Activated B cell treated with CpG ODN at 0.5 μM for 24 hours (primary cell): ENCODE results near the gene UBN1. TPM values are rescaled to one million over a fixed set of nuclear protein-coding genes. Genes with fewer than 3 reads are reported as not detected.

ENCODE experiments used
- ATAC-seq: fragments of 200-7000 bp; cut with Tn5 transposase; one replicate; pipeline ENCODE4 v1.10.0; 2021; ENCODE audit warnings: low read depth, mild to moderate bottlenecking, moderate library complexity
- CTCF ChIA-PET: fragments of 350-600 bp; sonication (Branson Sonifier 250); formaldehyde crosslinking; loops from one replicate; lab custom pipeline; 2021; ENCODE audit warnings: antibody characterized with exemption; lab: Charles Lee
- POLR2A ChIA-PET: fragments of 350-600 bp; sonication (Branson Sonifier 250); formaldehyde crosslinking; loops from one replicate; lab custom pipeline; 2021; ENCODE audit warnings: antibody characterized with exemption; lab: Charles Lee
- DNase-seq: peaks from one replicate; pipeline ENCODE4 v3.0.0; 2022
- H3K27ac Mint-ChIP-seq: one replicate; pipeline ENCODE4 v1.8.0; 2020; ENCODE audit warnings: mixed read lengths
- H3K27me3 Mint-ChIP-seq: one replicate; pipeline ENCODE4 v1.8.0; 2021; ENCODE audit warnings: mixed read lengths
- H3K36me3 Mint-ChIP-seq: one replicate; pipeline ENCODE4 v1.8.0; 2021; ENCODE audit warnings: low read depth, mixed read lengths
- H3K4me1 Mint-ChIP-seq: one replicate; pipeline ENCODE4 v1.8.0; 2021; ENCODE audit warnings: mixed read lengths
- H3K4me3 Mint-ChIP-seq: one replicate; pipeline ENCODE4 v1.8.0; 2020; ENCODE audit warnings: mild to moderate bottlenecking, mixed read lengths
- H3K9me3 Mint-ChIP-seq: one replicate; pipeline ENCODE4 v1.8.0; 2020; ENCODE audit warnings: mixed read lengths
- intact Hi-C: fragments of 100-400 bp; cut with micrococcal nuclease; formaldehyde crosslinking; loops from one replicate; pipeline ENCODE4 v1.15.1; 2024
- total RNA-seq: library from RNA; stranded (reverse); gene quantifications from 2 replicates; pipeline ENCODE4 v1.2.3, GENCODE V29; 2022
- TF ChIP-seq, protein P1 (sequence below): fragments of 200-600 bp; IDR thresholded peaks from one replicate; pipeline ENCODE4 v1.8.0; 2022; ENCODE audit warnings: antibody characterized with exemption, mild to moderate bottlenecking

UBN1 gene
- total RNA-seq, 1 donor from 2014 or later: 36.1 TPM

- no peak overlapping the region for H3K27ac Mint-ChIP-seq
- H3K4me3 Mint-ChIP-seq: no peak overlapping the region
- no peaks in the 10 kb centered on the region for H3K27me3 Mint-ChIP-seq
- peaks cover 23% of the 10 kb centered on the region for H3K36me3 Mint-ChIP-seq
- POLR2A ChIA-PET: no interaction called here
- ATAC-seq (no peak), DNase-seq (no peak)
- TF ChIP-seq, protein P1, sequence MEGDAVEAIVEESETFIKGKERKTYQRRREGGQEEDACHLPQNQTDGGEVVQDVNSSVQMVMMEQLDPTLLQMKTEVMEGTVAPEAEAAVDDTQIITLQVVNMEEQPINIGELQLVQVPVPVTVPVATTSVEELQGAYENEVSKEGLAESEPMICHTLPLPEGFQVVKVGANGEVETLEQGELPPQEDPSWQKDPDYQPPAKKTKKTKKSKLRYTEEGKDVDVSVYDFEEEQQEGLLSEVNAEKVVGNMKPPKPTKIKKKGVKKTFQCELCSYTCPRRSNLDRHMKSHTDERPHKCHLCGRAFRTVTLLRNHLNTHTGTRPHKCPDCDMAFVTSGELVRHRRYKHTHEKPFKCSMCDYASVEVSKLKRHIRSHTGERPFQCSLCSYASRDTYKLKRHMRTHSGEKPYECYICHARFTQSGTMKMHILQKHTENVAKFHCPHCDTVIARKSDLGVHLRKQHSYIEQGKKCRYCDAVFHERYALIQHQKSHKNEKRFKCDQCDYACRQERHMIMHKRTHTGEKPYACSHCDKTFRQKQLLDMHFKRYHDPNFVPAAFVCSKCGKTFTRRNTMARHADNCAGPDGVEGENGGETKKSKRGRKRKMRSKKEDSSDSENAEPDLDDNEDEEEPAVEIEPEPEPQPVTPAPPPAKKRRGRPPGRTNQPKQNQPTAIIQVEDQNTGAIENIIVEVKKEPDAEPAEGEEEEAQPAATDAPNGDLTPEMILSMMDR: no peak
- intact Hi-C loops: no loop called here
- CTCF ChIA-PET: no interaction called here
- no peaks in the 10 kb centered on the region for H3K4me1 Mint-ChIP-seq
- H3K9me3 Mint-ChIP-seq: no peaks in the 10 kb centered on the region
Measured at GRCh38 chr16:4890686-4891085, 43.4 kb downstream of the UBN1 start.

DNA sequence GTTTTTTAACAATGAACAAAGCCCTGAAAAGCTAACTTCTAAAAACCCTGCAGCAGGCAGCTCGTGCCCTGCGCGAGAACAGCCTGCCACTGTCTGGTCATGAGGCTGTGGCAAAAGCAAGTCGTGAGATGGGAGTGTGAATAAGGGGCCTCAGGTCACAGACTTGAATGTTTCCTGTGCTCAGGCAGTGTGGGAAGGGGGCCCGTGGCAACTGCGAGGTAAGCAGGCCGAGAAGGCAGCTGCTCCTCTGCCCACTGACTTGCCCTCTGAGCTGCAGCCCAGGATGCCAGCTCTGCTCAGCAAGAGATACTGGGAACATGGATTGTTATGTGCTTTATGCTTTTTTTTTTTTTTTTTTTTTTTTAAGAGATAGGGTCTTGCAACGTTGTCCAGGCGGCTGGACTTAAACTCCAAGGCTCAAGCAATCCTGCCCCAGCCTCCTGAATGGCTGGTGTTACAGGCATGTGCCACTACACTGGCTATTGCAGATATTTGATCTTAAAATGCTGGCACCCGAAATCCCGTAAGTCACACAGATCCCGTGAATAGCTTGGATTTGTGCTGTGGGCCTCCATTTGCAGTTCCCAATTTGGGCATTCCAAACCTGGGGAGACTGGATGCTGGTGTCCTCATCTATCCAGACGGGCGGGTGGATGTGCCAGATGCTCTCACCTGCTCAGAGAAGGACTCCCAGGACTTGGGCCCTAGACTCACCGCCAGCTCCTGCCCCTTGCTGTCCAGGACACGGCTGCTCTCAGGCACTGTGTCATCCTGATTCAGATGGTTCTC, 44.0 kb downstream of the UBN1 start:
- peaks cover 3% of the 10 kb centered on the region for H3K27me3 Mint-ChIP-seq
- TF ChIP-seq, protein P1: no peak
- no peak overlapping the region for H3K27ac Mint-ChIP-seq
- POLR2A ChIA-PET: no interaction called here
- ATAC-seq (no peak), DNase-seq (no peak)
- H3K4me1 Mint-ChIP-seq: no peaks in the 10 kb centered on the region
- intact Hi-C loops: no loop called here
- H3K9me3 Mint-ChIP-seq: no peaks in the 10 kb centered on the region
- peaks cover 17% of the 10 kb centered on the region for H3K36me3 Mint-ChIP-seq
- no peak overlapping the region for H3K4me3 Mint-ChIP-seq
- CTCF ChIA-PET: no interaction called here

- no peak overlapping the region for H3K4me3 Mint-ChIP-seq
- no peak overlapping the region for H3K27ac Mint-ChIP-seq
- no peak for DNase-seq
- ChIA-PET POLR2A (no interaction called here), CTCF (no interaction called here)
- H3K9me3 Mint-ChIP-seq: no peaks in the 10 kb centered on the region
- H3K4me1 Mint-ChIP-seq: no peaks in the 10 kb centered on the region
- H3K36me3 Mint-ChIP-seq: peaks cover 12% of the 10 kb centered on the region
- H3K27me3 Mint-ChIP-seq: peaks cover 5% of the 10 kb centered on the region
- TF ChIP-seq, protein P1: no peak
- intact Hi-C loops: no loop called here
- no peak for ATAC-seq
Measured at GRCh38 chr16:4891886-4892216, 44.6 kb downstream of the UBN1 start.

DNA sequence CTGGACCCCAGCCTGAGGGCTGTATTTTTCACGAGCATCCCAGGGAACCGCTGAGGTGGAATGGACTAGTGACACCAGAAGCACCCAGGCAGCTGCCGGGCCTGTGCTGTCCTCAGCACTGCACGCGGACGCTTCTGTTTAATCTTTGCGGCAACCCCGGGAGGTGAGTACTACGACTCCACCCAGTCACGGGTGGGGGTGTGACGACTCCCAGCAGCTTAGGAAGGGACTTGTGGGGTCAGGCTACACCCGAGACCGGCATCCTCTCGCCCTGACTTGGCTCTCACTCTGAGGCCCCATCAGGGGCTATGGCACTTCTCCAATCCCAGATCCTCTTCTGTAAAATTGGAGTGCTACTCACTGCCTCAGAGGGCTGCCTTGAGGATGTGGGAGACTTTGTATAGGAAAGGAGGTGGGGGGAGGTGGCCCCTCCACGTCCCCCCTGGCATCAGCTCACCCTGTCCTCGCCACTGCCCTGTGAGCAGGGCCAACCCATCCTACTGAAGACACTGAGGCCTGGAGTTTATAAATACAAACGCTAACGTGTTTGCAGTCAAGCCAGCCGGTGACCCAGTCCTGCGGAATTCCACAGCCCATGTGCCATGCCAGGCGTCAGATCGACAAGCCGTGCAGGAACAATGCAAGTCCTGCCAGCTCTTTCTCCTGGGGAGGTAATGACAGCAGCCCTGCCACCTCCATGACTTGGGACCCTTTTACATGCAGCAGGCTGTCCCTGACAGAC, 45.3 kb downstream of the UBN1 start:
- ChIA-PET POLR2A (no interaction called here), CTCF (no interaction called here)
- TF ChIP-seq, protein P1: no peak
- DNase-seq (no peak), ATAC-seq (no peak)
- intact Hi-C loops: no loop called here
- Mint-ChIP-seq H3K9me3 (no peaks in the 10 kb centered on the region), H3K4me3 (no peak overlapping the region), H3K27me3 (peaks cover 5% of the 10 kb centered on the region), H3K36me3 (peaks cover 7% of the 10 kb centered on the region), H3K27ac (no peak overlapping the region), H3K4me1 (no peaks in the 10 kb centered on the region)

DNA sequence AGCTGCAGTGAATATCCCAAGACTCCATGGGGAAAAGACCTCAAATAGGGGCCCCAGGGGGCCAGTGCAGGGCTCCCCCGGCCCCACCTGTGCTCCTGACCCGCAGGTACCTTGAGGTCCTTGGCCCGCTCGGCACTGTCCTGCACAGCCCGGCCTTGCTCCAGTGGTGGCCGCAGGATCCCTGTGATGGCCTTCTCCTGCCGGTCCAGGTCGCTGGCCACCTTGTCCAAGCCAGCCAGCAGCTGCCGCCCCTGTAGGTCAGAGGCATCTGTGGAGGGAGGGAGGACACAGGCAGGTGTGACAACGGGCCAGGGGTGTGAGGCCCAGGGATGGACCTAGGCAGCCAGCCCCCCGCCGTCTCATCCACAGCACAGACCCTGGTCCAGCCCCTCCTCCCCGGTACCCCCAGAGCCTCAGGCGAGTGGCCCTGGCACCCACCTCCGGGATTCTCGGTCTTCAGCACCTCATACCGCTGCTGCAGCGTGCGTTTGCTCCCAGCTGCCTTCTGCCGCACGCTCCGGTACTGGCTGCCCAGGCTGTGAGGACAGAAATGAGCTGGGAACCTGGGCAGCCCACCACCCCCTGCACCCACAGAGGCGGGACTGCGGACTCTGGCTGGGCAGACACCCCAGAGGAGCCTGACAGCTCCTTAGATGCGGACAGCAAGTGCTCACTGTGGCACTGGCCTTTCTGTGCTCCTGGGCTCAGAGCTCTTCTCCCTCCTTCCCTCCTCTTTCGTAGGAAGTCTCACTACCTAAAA, 46.0 kb downstream of the UBN1 start:
- DNase-seq (no peak), ATAC-seq (no peak)
- TF ChIP-seq, protein P1: no peak
- Mint-ChIP-seq H3K9me3 (peaks cover 1% of the 10 kb centered on the region), H3K27ac (no peak overlapping the region), H3K27me3 (peaks cover 6% of the 10 kb centered on the region), H3K36me3 (no peaks in the 10 kb centered on the region), H3K4me3 (no peak overlapping the region), H3K4me1 (no peaks in the 10 kb centered on the region)
- intact Hi-C loops: no loop called here
- ChIA-PET CTCF (no interaction called here), POLR2A (interaction anchor here (0.7 kb wide), 1 partner anchor 193 kb away, joined by 5 read pairs; no protein-coding TSS in a partner anchor)
